Measurements from ENCODE around the gene IKZF1. TPM values are rescaled to one million over a fixed set of nuclear protein-coding genes. Genes with fewer than 3 reads are reported as not detected.
"Not testable (repeated sequence)": the region's sequence is repeated elsewhere in the genome, so short reads cannot be mapped to it uniquely, and the experiment has no call there.

The IKZF1 gene
- total RNA-seq, 1 donor, result under 0.01 TPM

GRCh38 chr7:50336894-50337703, 32.6 kb downstream of the IKZF1 start:
- Histone ChIP-seq H3K27ac (ENCODE audit: low read depth, low read length) (no peak overlapping the region), H3K36me3 (ENCODE audit: insufficient read depth, low read length) (no peaks in the 10 kb centered on the region), H3K79me2 (ENCODE audit: insufficient read depth, low read length) (no peaks in the 10 kb centered on the region), H4K20me1 (ENCODE audit: insufficient read depth, low read length) (no peaks in the 10 kb centered on the region), H3K4me3 (ENCODE audit: insufficient read depth, low read length) (no peak overlapping the region), H3K4me1 (ENCODE audit: insufficient read depth, low read length) (no peaks in the 10 kb centered on the region), H3K27me3 (ENCODE audit: insufficient read depth, low read length) (no peaks in the 10 kb centered on the region), H3K9me3 (ENCODE audit: low read depth, low read length) (no peaks in the 10 kb centered on the region), H3K4me2 (ENCODE audit: insufficient read depth, low read length) (no peak overlapping the region), H2AFZ (ENCODE audit: low read length) (no peak overlapping the region)
- TF ChIP-seq CTCF (IDR thresholded peaks at IDR 0.05; ENCODE audit: extremely low read depth, low read depth, low read length), result no peak
- no peak for DNase-seq (ENCODE audit: insufficient read length, low spot score, missing footprints)

- DNase-seq (ENCODE audit: insufficient read length, low spot score, missing footprints); H3K27ac ChIP-seq (ENCODE audit: low read depth, low read length); H4K20me1 ChIP-seq (ENCODE audit: insufficient read depth, low read length); H3K36me3 ChIP-seq (ENCODE audit: insufficient read depth, low read length); H3K9me3 ChIP-seq (ENCODE audit: low read depth, low read length); H3K4me3 ChIP-seq (ENCODE audit: insufficient read depth, low read length); H2AFZ ChIP-seq (ENCODE audit: low read length); H3K79me2 ChIP-seq (ENCODE audit: insufficient read depth, low read length); H3K4me2 ChIP-seq (ENCODE audit: insufficient read depth, low read length); H3K27me3 ChIP-seq (ENCODE audit: insufficient read depth, low read length); H3K4me1 ChIP-seq (ENCODE audit: insufficient read depth, low read length): not testable (repeated sequence)
These were observed 35.0 kb downstream of the IKZF1 start for GRCh38 chr7:50339472-50339871.

- TF ChIP-seq CTCF (IDR thresholded peaks at IDR 0.05; ENCODE audit: extremely low read depth, low read depth, low read length), result no peak
- DNase-seq (ENCODE audit: insufficient read length, low spot score, missing footprints), result no peak
- no peaks in the 10 kb centered on the region for H3K36me3 ChIP-seq (ENCODE audit: insufficient read depth, low read length)
- H3K4me1 ChIP-seq (ENCODE audit: insufficient read depth, low read length), result no peaks in the 10 kb centered on the region
- no peaks in the 10 kb centered on the region for H3K79me2 ChIP-seq (ENCODE audit: insufficient read depth, low read length)
- H3K4me2 ChIP-seq (ENCODE audit: insufficient read depth, low read length), result no peak overlapping the region
- no peaks in the 10 kb centered on the region for H4K20me1 ChIP-seq (ENCODE audit: insufficient read depth, low read length)
- peaks cover 3% of the 10 kb centered on the region for H3K27me3 ChIP-seq (ENCODE audit: insufficient read depth, low read length)
- H3K9me3 ChIP-seq (ENCODE audit: low read depth, low read length), result no peaks in the 10 kb centered on the region
- no peak overlapping the region for H3K4me3 ChIP-seq (ENCODE audit: insufficient read depth, low read length)
- H3K27ac ChIP-seq (ENCODE audit: low read depth, low read length), result no peak overlapping the region
- H2AFZ ChIP-seq (ENCODE audit: low read length), result no peak overlapping the region
These were observed 35.5 kb downstream of the IKZF1 start for GRCh38 chr7:50339990-50340500.

GRCh38 chr7:50341724-50342123, 37.2 kb downstream of the IKZF1 start:
- no peak for DNase-seq (ENCODE audit: insufficient read length, low spot score, missing footprints)
- no peak for TF ChIP-seq CTCF (IDR thresholded peaks at IDR 0.05; ENCODE audit: extremely low read depth, low read depth, low read length)
- Histone ChIP-seq H2AFZ (ENCODE audit: low read length) (no peak overlapping the region), H3K27ac (ENCODE audit: low read depth, low read length) (no peak overlapping the region), H3K9me3 (ENCODE audit: low read depth, low read length) (no peaks in the 10 kb centered on the region), H4K20me1 (ENCODE audit: insufficient read depth, low read length) (no peaks in the 10 kb centered on the region), H3K27me3 (ENCODE audit: insufficient read depth, low read length) (peaks cover 7% of the 10 kb centered on the region), H3K4me3 (ENCODE audit: insufficient read depth, low read length) (no peak overlapping the region), H3K79me2 (ENCODE audit: insufficient read depth, low read length) (no peaks in the 10 kb centered on the region), H3K4me1 (ENCODE audit: insufficient read depth, low read length) (no peaks in the 10 kb centered on the region), H3K4me2 (ENCODE audit: insufficient read depth, low read length) (no peak overlapping the region), H3K36me3 (ENCODE audit: insufficient read depth, low read length) (no peaks in the 10 kb centered on the region)

All from osteoblast (primary cell).